ENCODE results near the gene PRCD.

GRCh38 chr17:76585033-76585648, 45.3 kb downstream of the PRCD start:
- TF ChIP-seq EZH2 (IDR thresholded peaks at IDR 0.05; ENCODE audit: low read length, unreplicated experiment): no peak
- TF ChIP-seq, protein P1, sequence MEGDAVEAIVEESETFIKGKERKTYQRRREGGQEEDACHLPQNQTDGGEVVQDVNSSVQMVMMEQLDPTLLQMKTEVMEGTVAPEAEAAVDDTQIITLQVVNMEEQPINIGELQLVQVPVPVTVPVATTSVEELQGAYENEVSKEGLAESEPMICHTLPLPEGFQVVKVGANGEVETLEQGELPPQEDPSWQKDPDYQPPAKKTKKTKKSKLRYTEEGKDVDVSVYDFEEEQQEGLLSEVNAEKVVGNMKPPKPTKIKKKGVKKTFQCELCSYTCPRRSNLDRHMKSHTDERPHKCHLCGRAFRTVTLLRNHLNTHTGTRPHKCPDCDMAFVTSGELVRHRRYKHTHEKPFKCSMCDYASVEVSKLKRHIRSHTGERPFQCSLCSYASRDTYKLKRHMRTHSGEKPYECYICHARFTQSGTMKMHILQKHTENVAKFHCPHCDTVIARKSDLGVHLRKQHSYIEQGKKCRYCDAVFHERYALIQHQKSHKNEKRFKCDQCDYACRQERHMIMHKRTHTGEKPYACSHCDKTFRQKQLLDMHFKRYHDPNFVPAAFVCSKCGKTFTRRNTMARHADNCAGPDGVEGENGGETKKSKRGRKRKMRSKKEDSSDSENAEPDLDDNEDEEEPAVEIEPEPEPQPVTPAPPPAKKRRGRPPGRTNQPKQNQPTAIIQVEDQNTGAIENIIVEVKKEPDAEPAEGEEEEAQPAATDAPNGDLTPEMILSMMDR (conservative IDR thresholded peaks at IDR 0.05; ENCODE audit: low read depth, low read length): no peak
- no peak for TF ChIP-seq EZH2phosphoT487 (IDR thresholded peaks at IDR 0.05; ENCODE audit: borderline replicate concordance, low read length)

Data from PC-3 (cell line).